K562 (cell line): ENCODE measurements around the gene OR9Q1. TPM values are rescaled to one million over a fixed set of nuclear protein-coding genes. Genes with fewer than 3 reads are reported as not detected.

ENCODE experiments used
- ATAC-seq: fragments of 200-7000 bp; cut with Tn5 transposase; 3 replicates; pipeline ENCODE4 v1.9.1; 2020; ENCODE audit warnings: moderate library complexity
- BruUV-seq: library from RNA; stranded (reverse); fragments of 400-500 nt; replicated peaks from 2 replicates; lab custom pipeline; 2021; lab: Mats Ljungman, UMichigan
- CTCF ChIA-PET: fragments of 300-600 bp; formaldehyde crosslinking; extraction: SDS; loops from one replicate; lab custom pipeline; 2021; ENCODE audit warnings: low intra/inter-chr PET ratio; lab: Yijun Ruan, JAX
- POLR2A ChIA-PET: fragments of 300-600, 350-650 bp; sonication (Branson Sonifier 250); formaldehyde crosslinking; extraction: SDS; loops from one replicate; lab custom pipeline; 2021; ENCODE audit warnings: antibody characterized with exemption, inconsistent platforms; lab: Yijun Ruan, JAX
- DNase-seq, 4 experiments: peaks; one replicate each; pipeline versions ENCODE4 v3.0.0 to v3.0.0-alpha.2; 2011 to 2018; ENCODE audit warnings: low spot score in 3 of 4, mixed read lengths in 3 of 4; ENCODE audit errors: extremely low read depth in 1 of 4
- FAIRE-seq: peaks from 2 replicates; lab custom pipeline; 2011; peaks lifted over from hg19 to GRCh38; lab: Jason Lieb, UNC
- H2AFZ ChIP-seq: 2 replicates; pipeline ENCODE4 v1.6.0; 2011; ENCODE audit warnings: low read depth, low read length, control low read depth, inconsistent platforms
- H3K27ac ChIP-seq: fragments of 200-600 bp; 3 replicates; pipeline ENCODE4 v1.8.0; 2011; ENCODE audit warnings: low read depth, mild to moderate bottlenecking, control low read depth, inconsistent platforms, low read length, moderate library complexity, mixed read lengths; ENCODE audit errors: extremely low read depth
- H3K27me3 ChIP-seq, 2 experiments: fragments of 300-600 bp in 1 of 2; 2 replicates in 1 of 2; 3 replicates in 1 of 2; pipeline versions ENCODE4 v1.6.0 to v1.8.0; 2011; ENCODE audit warnings: inconsistent platforms in 2 of 2, low read length in 2 of 2, mild to moderate bottlenecking in 1 of 2, mixed read lengths in 1 of 2, moderate library complexity in 1 of 2; ENCODE audit not compliant: control insufficient read depth in 2 of 2, insufficient read depth in 2 of 2
- H3K36me3 ChIP-seq: fragments of 300-600 bp; 3 replicates; pipeline ENCODE4 v1.8.0; 2011; ENCODE audit warnings: mild to moderate bottlenecking, low read length, inconsistent platforms; ENCODE audit not compliant: control insufficient read depth, insufficient read depth
- H3K4me1 ChIP-seq, 2 experiments: fragments of 200-600 bp in 1 of 2; replicated peaks in 1 of 2; 2 replicates in 1 of 2; 3 replicates in 1 of 2; pipeline versions ENCODE4 v1.5.1 to v1.8.0; 2011; ENCODE audit warnings: inconsistent platforms in 2 of 2, low read length in 2 of 2, mild to moderate bottlenecking in 1 of 2, mixed read lengths in 1 of 2, moderate library complexity in 1 of 2; ENCODE audit not compliant: control insufficient read depth in 2 of 2, insufficient read depth in 2 of 2
- H3K4me2 ChIP-seq: 2 replicates; pipeline ENCODE4 v1.6.1; 2011; ENCODE audit warnings: low read length, control low read depth, inconsistent platforms, mixed read lengths; ENCODE audit not compliant: insufficient read depth
- H3K4me3 ChIP-seq: fragments of 200-600 bp; sonication (generic), shearing (Covaris generic); 2 replicates; pipeline ENCODE4 v1.5.1; 2016; ENCODE audit warnings: control low read depth, inconsistent platforms
- H3K79me2 ChIP-seq: fragments of 200-600 bp; 3 replicates; pipeline ENCODE4 v1.8.0; 2011; ENCODE audit warnings: low read length, inconsistent platforms; ENCODE audit not compliant: control insufficient read depth, insufficient read depth
- H3K9ac ChIP-seq, 2 experiments: 2 replicates each; pipeline versions ENCODE4 v1.6.0 to v1.6.1; 2011; ENCODE audit warnings: low read depth in 2 of 2, low read length in 2 of 2, control low read depth in 1 of 2, inconsistent platforms in 1 of 2, mild to moderate bottlenecking in 1 of 2, mixed read lengths in 1 of 2; ENCODE audit not compliant: insufficient read depth in 1 of 2
- H3K9me1 ChIP-seq: one replicate; pipeline ENCODE4 v1.6.0; 2011; ENCODE audit warnings: inconsistent platforms, mild to moderate bottlenecking, low read length, moderate library complexity; ENCODE audit not compliant: control insufficient read depth, insufficient read depth
- H3K9me3 ChIP-seq: replicated peaks from 2 replicates; pipeline ENCODE4 v1.5.1; 2011; ENCODE audit warnings: low read depth, low read length, inconsistent platforms; ENCODE audit not compliant: control insufficient read depth, insufficient read depth
- H4K20me1 ChIP-seq: replicated peaks from 2 replicates; pipeline ENCODE4 v1.6.1; 2011; ENCODE audit warnings: low read length, inconsistent platforms, mixed read lengths; ENCODE audit not compliant: control insufficient read depth, insufficient read depth
- AFF1 ChIP-seq, 2 experiments: fragments of 450-650 bp; IDR thresholded peaks; 2 replicates each; pipeline ENCODE4 v1.6.1; 2018; ENCODE audit warnings: mild to moderate bottlenecking in 2 of 2, low read depth in 1 of 2; ENCODE audit not compliant: partially characterized antibody in 2 of 2
- CHAMP1 ChIP-seq: fragments of 450-650 bp; IDR thresholded peaks from 2 replicates; pipeline ENCODE4 v1.6.1; 2016; ENCODE audit warnings: mild to moderate bottlenecking
- MXD1 ChIP-seq: fragments of 250-450 bp; sonication (Bioruptor Pico); IDR thresholded peaks from 2 replicates; pipeline ENCODE4 v1.8.0; 2021; ENCODE audit warnings: borderline replicate concordance, mild to moderate bottlenecking, moderate library complexity; ENCODE audit not compliant: poor library complexity, severe bottlenecking
- PHB2 ChIP-seq: fragments of 450-650 bp; IDR thresholded peaks from 2 replicates; pipeline ENCODE4 v1.6.1; 2017; ENCODE audit warnings: low read depth
- PKNOX1 ChIP-seq: fragments of 450-650 bp; IDR thresholded peaks from 2 replicates; pipeline ENCODE4 v1.6.1; 2016
- WGBS: fragments of 100-300 bp; shearing (Covaris generic); methylation state at CpG from one replicate; pipeline ENCODE4 v1.1.6; 2016; ENCODE audit warnings: low coverage, mixed read lengths; ENCODE audit not compliant: insufficient coverage; ENCODE audit errors: missing lambda C conversion rate; 5-methylcytosine and 5-hydroxymethylcytosine counted together
- in situ Hi-C: fragments of 300-500 bp; cut with MboI; formaldehyde crosslinking; loops from 4 replicates; pipeline ENCODE4 v1.15.0; 2018; ENCODE audit warnings: inconsistent platforms, mixed read lengths
- intact Hi-C: fragments of 100-400 bp; cut with micrococcal nuclease; formaldehyde crosslinking; loops from 2 replicates; pipeline ENCODE4 v1.14.2; 2022
- polyA plus RNA-seq, 8 experiments: library from polyadenylated mRNA; depleted of rRNA in 4 of 8; stranded (reverse) in 5 of 8; unstranded in 3 of 8; fragments of >200 nt; fragmentation: Nextera tagmentation in 2 of 8; fragmentation: Illumina TruSeq in 1 of 8; extraction: Ambion mirVana in 2 of 8; extraction: Trizol in 1 of 8; gene quantifications; 2 replicates each; pipeline versions ENCODE4 v1.2.1 to v1.2.3, GENCODE V29; 2011 to 2014; ENCODE audit warnings: inconsistent platforms in 1 of 8, missing spikeins in 1 of 8
- total RNA-seq, 7 experiments: library from RNA; depleted of rRNA in 6 of 7; stranded (reverse); fragments of >200 nt in 6 of 7; fragmentation: Illumina TruSeq in 2 of 7; extraction: Trizol in 2 of 7; gene quantifications; 2 replicates each; pipeline versions ENCODE4 v1.2.1 to v1.2.3, GENCODE V29; 2011 to 2021; ENCODE audit warnings: low replicate concordance in 1 of 7

Gene OR9Q1
- total and polyA plus RNA-seq, 9 of the 15 experiments (the other 6 are each of a cell fraction or from before 2014, with no cell fraction given), result not detected

- Histone ChIP-seq H3K9ac (no peak overlapping the region), H3K36me3 (no peaks in the 10 kb centered on the region), H3K9me3 (no peaks in the 10 kb centered on the region), H3K4me1 (no peaks in the 10 kb centered on the region; a peak in 1 of 5 replicates), H3K27me3 (peaks cover 0 to 4% of the 10 kb centered on the region in 2 experiments; a peak in 3 of 5 replicates), H4K20me1 (no peaks in the 10 kb centered on the region), H3K9me1 (no peaks in the 10 kb centered on the region), H3K79me2 (no peaks in the 10 kb centered on the region), H3K27ac (no peak overlapping the region), H3K4me3 (no peak overlapping the region), H3K4me2 (no peak overlapping the region), H2AFZ (no peak overlapping the region)
- ChIA-PET POLR2A (no interaction called here), CTCF (no interaction called here)
- ATAC-seq (no peak), FAIRE-seq (no peak), DNase-seq (no peak)
- no peak for TF ChIP-seq PKNOX1
- TF ChIP-seq CHAMP1, result no peak
- no peak for TF ChIP-seq AFF1 (IDR thresholded peaks at IDR 0.05; ENCODE audit: low read depth in 1 of 2, partially characterized antibody in 2 of 2)
- no peak for TF ChIP-seq MXD1 (CRISPR knock-in tag)
- TF ChIP-seq PHB2, result no peak
- in situ Hi-C loops (no loop called here), intact Hi-C loops (no loop called here)
- under 1% methylated on average over 6 of the region's 6 CpGs for WGBS
- no TSS peak for BruUV-seq
These were observed 11.9 kb upstream of the OR9Q1 start for GRCh38 chr11:58011771-58012170.
